Liver (tissue), 9 donors: ENCODE results near the gene ZNF180. TPM values are rescaled to one million over a fixed set of nuclear protein-coding genes. Genes with fewer than 3 reads are reported as not detected.

Experiments
- DNase-seq: peaks from one replicate; pipeline ENCODE4 v3.0.0-alpha.2; 2017; ENCODE audit warnings: low spot score
- H3K27ac ChIP-seq, 2 donors: one replicate each; pipeline ENCODE4 v1.7.0; 2013; ENCODE audit warnings: inconsistent platforms in 2 of 2, low read length in 2 of 2, control low read depth in 1 of 2, low read depth in 1 of 2, mild to moderate bottlenecking in 1 of 2
- H3K27me3 ChIP-seq, 4 donors: one replicate each; pipeline versions ENCODE4 v1.6.1 to v1.7.0; 2013; ENCODE audit warnings: low read length in 3 of 4, inconsistent platforms in 1 of 4, mild to moderate bottlenecking in 1 of 4, moderate library complexity in 1 of 4; ENCODE audit not compliant: control insufficient read depth in 4 of 4, insufficient read depth in 4 of 4
- H3K36me3 ChIP-seq, 4 donors: one replicate each; pipeline versions ENCODE4 v1.6.1 to v1.7.0; 2013; ENCODE audit warnings: low read length in 3 of 4, mild to moderate bottlenecking in 3 of 4, low read depth in 1 of 4, moderate library complexity in 1 of 4; ENCODE audit not compliant: control insufficient read depth in 4 of 4, insufficient read depth in 3 of 4
- H3K4me1 ChIP-seq, 4 donors: one replicate each; pipeline versions ENCODE4 v1.6.1 to v1.7.0; 2013; ENCODE audit warnings: low read length in 3 of 4, mild to moderate bottlenecking in 3 of 4, moderate library complexity in 1 of 4; ENCODE audit not compliant: control insufficient read depth in 4 of 4, insufficient read depth in 4 of 4
- H3K4me3 ChIP-seq, 3 donors: one replicate each; pipeline versions ENCODE4 v1.6.1 to v1.7.0; 2013; ENCODE audit warnings: low read length in 3 of 3, control low read depth in 1 of 3, low read depth in 1 of 3, mild to moderate bottlenecking in 1 of 3
- H3K9ac ChIP-seq, 2 donors: one replicate each; pipeline ENCODE4 v1.7.0; 2013; ENCODE audit warnings: low read length in 2 of 2, mild to moderate bottlenecking in 2 of 2, moderate library complexity in 2 of 2, control low read depth in 1 of 2, low read depth in 1 of 2
- H3K9me3 ChIP-seq, 4 donors: one replicate each; pipeline versions ENCODE4 v1.6.1 to v1.7.0; 2013; ENCODE audit warnings: low read length in 3 of 4; ENCODE audit not compliant: control insufficient read depth in 4 of 4
- EGR1 ChIP-seq, 2 donors: IDR thresholded peaks; 2 replicates each; pipeline ENCODE4 v1.6.1; 2016 to 2018; ENCODE audit warnings: antibody characterized with exemption in 2 of 2, low read depth in 2 of 2
- FOXA1 ChIP-seq: IDR thresholded peaks from 2 replicates; pipeline ENCODE4 v1.6.1; 2016; ENCODE audit warnings: antibody characterized with exemption
- FOXA2 ChIP-seq: IDR thresholded peaks from 2 replicates; pipeline ENCODE4 v1.6.1; 2016; ENCODE audit warnings: antibody characterized with exemption
- GABPA ChIP-seq, 2 donors: IDR thresholded peaks in 1 of 2; conservative IDR thresholded peaks in 1 of 2; 2 replicates each; pipeline ENCODE4 v1.6.1; 2016; ENCODE audit warnings: antibody characterized with exemption in 2 of 2, mild to moderate bottlenecking in 1 of 2, moderate library complexity in 1 of 2
- HNF4A ChIP-seq, 2 donors: conservative IDR thresholded peaks; 2 replicates each; pipeline ENCODE4 v1.6.1; 2016; ENCODE audit warnings: antibody characterized with exemption in 2 of 2, mild to moderate bottlenecking in 2 of 2
- HNF4G ChIP-seq: IDR thresholded peaks from 2 replicates; pipeline ENCODE4 v1.6.1; 2016; ENCODE audit warnings: antibody characterized with exemption
- NR2F2 ChIP-seq: IDR thresholded peaks from 2 replicates; pipeline ENCODE4 v1.6.1; 2016; ENCODE audit warnings: antibody characterized with exemption
- RAD21 ChIP-seq, 2 donors: IDR thresholded peaks; 2 replicates each; pipeline ENCODE4 v1.6.1; 2016; ENCODE audit warnings: antibody characterized with exemption in 2 of 2, mild to moderate bottlenecking in 2 of 2
- RXRA ChIP-seq, 2 donors: IDR thresholded peaks; 2 replicates each; pipeline ENCODE4 v1.6.1; 2017 to 2018; ENCODE audit warnings: antibody characterized with exemption in 2 of 2, mild to moderate bottlenecking in 1 of 2
- SP1 ChIP-seq: IDR thresholded peaks from 2 replicates; pipeline ENCODE4 v1.6.1; 2018; ENCODE audit warnings: antibody characterized with exemption, mild to moderate bottlenecking
- TAF1 ChIP-seq: conservative IDR thresholded peaks from 2 replicates; pipeline ENCODE4 v1.6.1; 2016; ENCODE audit warnings: antibody characterized with exemption, mild to moderate bottlenecking
- YY1 ChIP-seq: IDR thresholded peaks from 2 replicates; pipeline ENCODE4 v1.6.1; 2016; ENCODE audit warnings: antibody characterized with exemption, mild to moderate bottlenecking
- ZBTB33 ChIP-seq: IDR thresholded peaks from 2 replicates; pipeline ENCODE4 v1.6.1; 2016; ENCODE audit warnings: antibody characterized with exemption
- WGBS: extraction: QIAGEN DNeasy Blood & Tissue Kit; methylation state at CpG from one replicate; pipeline ENCODE4 v1.1.7; 2013; 5-methylcytosine and 5-hydroxymethylcytosine counted together
- polyA plus RNA-seq, 2 donors: library from polyadenylated mRNA; stranded (reverse) in 1 of 2; unstranded in 1 of 2; fragments of 200-250 nt in 1 of 2; fragments of >200 nt in 1 of 2; fragmentation: Nextera tagmentation in 1 of 2; extraction: Ambion mirVana in 1 of 2; gene quantifications; one replicate each; pipeline versions ENCODE4 v1.2.1 to v1.2.3, GENCODE V29; 2013 to 2015
- total RNA-seq, 2 donors: library from RNA; depleted of rRNA; stranded (reverse); fragments of >200 nt; gene quantifications; one replicate each; pipeline ENCODE4 v1.2.3, GENCODE V29; 2014
- TF ChIP-seq, protein P1 (sequence below): IDR thresholded peaks from 2 replicates; pipeline ENCODE4 v1.6.1; 2016; ENCODE audit warnings: antibody characterized with exemption
- TF ChIP-seq, protein P2 (sequence below): IDR thresholded peaks from 2 replicates; pipeline ENCODE4 v1.6.1; 2016; ENCODE audit warnings: antibody characterized with exemption, mild to moderate bottlenecking
- TF ChIP-seq, protein P3 (sequence below): fragments of 150-350 bp; IDR thresholded peaks from 2 replicates; pipeline ENCODE4 v1.5.1; 2017; ENCODE audit warnings: improper control_type of control experiment, low read depth, low read length; ENCODE audit not compliant: missing input control
- TF ChIP-seq, protein P4 (sequence below): IDR thresholded peaks from 2 replicates; pipeline ENCODE4 v1.6.1; 2016; ENCODE audit warnings: antibody characterized with exemption
- donor health status: healthy.
- donor health status: healthy.
- donor health status: healthy.
- donor health status: healthy.
- donor health status: healthy.

The ZNF180 gene
- total and polyA plus RNA-seq, 4 donors: 2.0 to 7.6 (median 4.3) TPM

DNA sequence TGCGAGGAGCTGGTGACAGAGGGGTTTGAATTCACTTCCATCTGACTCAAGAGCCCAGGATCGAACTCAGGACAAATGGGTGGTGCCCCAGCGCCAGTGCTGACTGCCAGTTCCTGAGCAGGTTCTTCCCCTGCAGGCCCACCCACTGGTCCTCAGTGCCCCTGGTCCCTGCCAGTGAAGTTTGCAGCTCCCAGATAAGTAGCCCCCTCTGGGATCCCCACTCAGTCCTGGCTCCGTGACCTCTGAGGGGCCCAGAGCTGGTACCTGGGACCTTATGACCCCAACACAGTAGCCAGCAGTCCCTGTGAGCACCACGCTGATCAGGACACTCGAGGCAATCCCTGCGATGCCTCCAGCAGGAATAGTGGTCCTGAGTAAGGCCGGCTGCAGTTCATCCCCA, 40.4 kb upstream of the ZNF180 start:
- Histone ChIP-seq H3K4me3 (no peak overlapping the region), H3K4me1 (no peaks in the 10 kb centered on the region), H3K27me3 (no peaks in the 10 kb centered on the region), H3K9ac (no peak overlapping the region), H3K9me3 (peaks cover 0 to 7% (median 0%) of the 10 kb centered on the region in 4 donors), H3K36me3 (peaks cover 0 to 2% (median 0%) of the 10 kb centered on the region in 4 donors), H3K27ac (no peak overlapping the region)
- DNase-seq: no peak
- WGBS: 88% methylated on average over 8 of the region's 8 CpGs
- TF ChIP-seq HNF4A (conservative IDR thresholded peaks at IDR 0.05) (no peak), ZBTB33 (no peak), RAD21 (IDR thresholded peaks at IDR 0.05) (no peak), EGR1 (IDR thresholded peaks at IDR 0.05; ENCODE audit: low read depth in 2 of 2) (no peak), FOXA2 (no peak), SP1 (no peak), YY1 (no peak), FOXA1 (no peak), RXRA (IDR thresholded peaks at IDR 0.05) (no peak), NR2F2 (no peak), HNF4G (no peak), GABPA (IDR thresholded peaks at IDR 0.05 in 1 of 2, conservative IDR thresholded peaks at IDR 0.05 in 1 of 2) (no peak)
- TF ChIP-seq, protein P1, sequence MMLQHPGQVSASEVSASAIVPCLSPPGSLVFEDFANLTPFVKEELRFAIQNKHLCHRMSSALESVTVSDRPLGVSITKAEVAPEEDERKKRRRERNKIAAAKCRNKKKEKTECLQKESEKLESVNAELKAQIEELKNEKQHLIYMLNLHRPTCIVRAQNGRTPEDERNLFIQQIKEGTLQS: no peak
- TF ChIP-seq, protein P2, sequence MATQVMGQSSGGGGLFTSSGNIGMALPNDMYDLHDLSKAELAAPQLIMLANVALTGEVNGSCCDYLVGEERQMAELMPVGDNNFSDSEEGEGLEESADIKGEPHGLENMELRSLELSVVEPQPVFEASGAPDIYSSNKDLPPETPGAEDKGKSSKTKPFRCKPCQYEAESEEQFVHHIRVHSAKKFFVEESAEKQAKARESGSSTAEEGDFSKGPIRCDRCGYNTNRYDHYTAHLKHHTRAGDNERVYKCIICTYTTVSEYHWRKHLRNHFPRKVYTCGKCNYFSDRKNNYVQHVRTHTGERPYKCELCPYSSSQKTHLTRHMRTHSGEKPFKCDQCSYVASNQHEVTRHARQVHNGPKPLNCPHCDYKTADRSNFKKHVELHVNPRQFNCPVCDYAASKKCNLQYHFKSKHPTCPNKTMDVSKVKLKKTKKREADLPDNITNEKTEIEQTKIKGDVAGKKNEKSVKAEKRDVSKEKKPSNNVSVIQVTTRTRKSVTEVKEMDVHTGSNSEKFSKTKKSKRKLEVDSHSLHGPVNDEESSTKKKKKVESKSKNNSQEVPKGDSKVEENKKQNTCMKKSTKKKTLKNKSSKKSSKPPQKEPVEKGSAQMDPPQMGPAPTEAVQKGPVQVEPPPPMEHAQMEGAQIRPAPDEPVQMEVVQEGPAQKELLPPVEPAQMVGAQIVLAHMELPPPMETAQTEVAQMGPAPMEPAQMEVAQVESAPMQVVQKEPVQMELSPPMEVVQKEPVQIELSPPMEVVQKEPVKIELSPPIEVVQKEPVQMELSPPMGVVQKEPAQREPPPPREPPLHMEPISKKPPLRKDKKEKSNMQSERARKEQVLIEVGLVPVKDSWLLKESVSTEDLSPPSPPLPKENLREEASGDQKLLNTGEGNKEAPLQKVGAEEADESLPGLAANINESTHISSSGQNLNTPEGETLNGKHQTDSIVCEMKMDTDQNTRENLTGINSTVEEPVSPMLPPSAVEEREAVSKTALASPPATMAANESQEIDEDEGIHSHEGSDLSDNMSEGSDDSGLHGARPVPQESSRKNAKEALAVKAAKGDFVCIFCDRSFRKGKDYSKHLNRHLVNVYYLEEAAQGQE: no peak
- TF ChIP-seq, protein P3, sequence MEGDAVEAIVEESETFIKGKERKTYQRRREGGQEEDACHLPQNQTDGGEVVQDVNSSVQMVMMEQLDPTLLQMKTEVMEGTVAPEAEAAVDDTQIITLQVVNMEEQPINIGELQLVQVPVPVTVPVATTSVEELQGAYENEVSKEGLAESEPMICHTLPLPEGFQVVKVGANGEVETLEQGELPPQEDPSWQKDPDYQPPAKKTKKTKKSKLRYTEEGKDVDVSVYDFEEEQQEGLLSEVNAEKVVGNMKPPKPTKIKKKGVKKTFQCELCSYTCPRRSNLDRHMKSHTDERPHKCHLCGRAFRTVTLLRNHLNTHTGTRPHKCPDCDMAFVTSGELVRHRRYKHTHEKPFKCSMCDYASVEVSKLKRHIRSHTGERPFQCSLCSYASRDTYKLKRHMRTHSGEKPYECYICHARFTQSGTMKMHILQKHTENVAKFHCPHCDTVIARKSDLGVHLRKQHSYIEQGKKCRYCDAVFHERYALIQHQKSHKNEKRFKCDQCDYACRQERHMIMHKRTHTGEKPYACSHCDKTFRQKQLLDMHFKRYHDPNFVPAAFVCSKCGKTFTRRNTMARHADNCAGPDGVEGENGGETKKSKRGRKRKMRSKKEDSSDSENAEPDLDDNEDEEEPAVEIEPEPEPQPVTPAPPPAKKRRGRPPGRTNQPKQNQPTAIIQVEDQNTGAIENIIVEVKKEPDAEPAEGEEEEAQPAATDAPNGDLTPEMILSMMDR: no peak
- TF ChIP-seq, protein P4, sequence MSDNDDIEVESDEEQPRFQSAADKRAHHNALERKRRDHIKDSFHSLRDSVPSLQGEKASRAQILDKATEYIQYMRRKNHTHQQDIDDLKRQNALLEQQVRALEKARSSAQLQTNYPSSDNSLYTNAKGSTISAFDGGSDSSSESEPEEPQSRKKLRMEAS: no peak

- no peak for TF ChIP-seq HNF4A (conservative IDR thresholded peaks at IDR 0.05)
- TF ChIP-seq EGR1 (IDR thresholded peaks at IDR 0.05; ENCODE audit: low read depth in 2 of 2): no peak
- TF ChIP-seq, protein P3: no peak
- TF ChIP-seq, protein P2: no peak
- no peak for TF ChIP-seq RXRA (IDR thresholded peaks at IDR 0.05)
- no peak for TF ChIP-seq FOXA2
- TF ChIP-seq TAF1: no peak
- Histone ChIP-seq H3K36me3 (peaks cover 0 to 2% (median 0%) of the 10 kb centered on the region in 4 donors), H3K4me3 (no peak overlapping the region), H3K27me3 (no peaks in the 10 kb centered on the region), H3K9me3 (peaks cover 0 to 7% (median 0%) of the 10 kb centered on the region in 4 donors), H3K4me1 (no peaks in the 10 kb centered on the region), H3K27ac (no peak overlapping the region), H3K9ac (no peak overlapping the region)
- no peak for DNase-seq
- 85% methylated on average over 6 of the region's 6 CpGs for WGBS
Measured at GRCh38 chr19:44539991-44540390, 39.7 kb upstream of the ZNF180 start.
